HL-60 (cell line): Measurements from ENCODE around the gene EIPR1.
"Not testable (repeated sequence)": the region's sequence is repeated elsewhere in the genome, so short reads cannot be mapped to it uniquely, and the experiment has no call there.

Source experiments
- POLR2AphosphoS5 ChIP-seq: IDR thresholded peaks from 2 replicates; pipeline ENCODE4 v1.6.1; 2012; ENCODE audit warnings: low read depth
- TF ChIP-seq, protein P1 (sequence below): IDR thresholded peaks from one replicate; pipeline ENCODE4 v1.5.1; 2011; ENCODE audit warnings: low read length, control low read depth, inconsistent platforms; ENCODE audit not compliant: insufficient read depth
- TF ChIP-seq, protein P2 (sequence below): IDR thresholded peaks from 2 replicates; pipeline ENCODE4 v1.6.1; 2012; ENCODE audit warnings: low read depth; ENCODE audit not compliant: insufficient replicate concordance

DNA sequence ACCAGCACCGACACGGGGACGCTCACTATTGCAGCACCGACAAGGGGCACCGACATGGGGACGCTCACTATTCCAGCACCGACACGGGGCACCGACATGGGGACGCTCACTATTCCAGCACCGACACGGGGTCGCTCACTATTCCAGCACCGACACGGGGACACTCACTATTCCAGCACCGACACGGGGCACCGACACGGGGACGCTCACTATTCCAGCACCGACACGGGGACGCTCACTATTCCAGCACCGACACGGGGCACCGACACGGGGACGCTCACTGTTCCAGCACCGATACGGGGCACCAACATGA is 196.8 kb downstream of the EIPR1 start:
- TF ChIP-seq, protein P1, sequence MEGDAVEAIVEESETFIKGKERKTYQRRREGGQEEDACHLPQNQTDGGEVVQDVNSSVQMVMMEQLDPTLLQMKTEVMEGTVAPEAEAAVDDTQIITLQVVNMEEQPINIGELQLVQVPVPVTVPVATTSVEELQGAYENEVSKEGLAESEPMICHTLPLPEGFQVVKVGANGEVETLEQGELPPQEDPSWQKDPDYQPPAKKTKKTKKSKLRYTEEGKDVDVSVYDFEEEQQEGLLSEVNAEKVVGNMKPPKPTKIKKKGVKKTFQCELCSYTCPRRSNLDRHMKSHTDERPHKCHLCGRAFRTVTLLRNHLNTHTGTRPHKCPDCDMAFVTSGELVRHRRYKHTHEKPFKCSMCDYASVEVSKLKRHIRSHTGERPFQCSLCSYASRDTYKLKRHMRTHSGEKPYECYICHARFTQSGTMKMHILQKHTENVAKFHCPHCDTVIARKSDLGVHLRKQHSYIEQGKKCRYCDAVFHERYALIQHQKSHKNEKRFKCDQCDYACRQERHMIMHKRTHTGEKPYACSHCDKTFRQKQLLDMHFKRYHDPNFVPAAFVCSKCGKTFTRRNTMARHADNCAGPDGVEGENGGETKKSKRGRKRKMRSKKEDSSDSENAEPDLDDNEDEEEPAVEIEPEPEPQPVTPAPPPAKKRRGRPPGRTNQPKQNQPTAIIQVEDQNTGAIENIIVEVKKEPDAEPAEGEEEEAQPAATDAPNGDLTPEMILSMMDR: not testable (repeated sequence)
- not testable (repeated sequence) for TF ChIP-seq POLR2AphosphoS5
- TF ChIP-seq, protein P2, sequence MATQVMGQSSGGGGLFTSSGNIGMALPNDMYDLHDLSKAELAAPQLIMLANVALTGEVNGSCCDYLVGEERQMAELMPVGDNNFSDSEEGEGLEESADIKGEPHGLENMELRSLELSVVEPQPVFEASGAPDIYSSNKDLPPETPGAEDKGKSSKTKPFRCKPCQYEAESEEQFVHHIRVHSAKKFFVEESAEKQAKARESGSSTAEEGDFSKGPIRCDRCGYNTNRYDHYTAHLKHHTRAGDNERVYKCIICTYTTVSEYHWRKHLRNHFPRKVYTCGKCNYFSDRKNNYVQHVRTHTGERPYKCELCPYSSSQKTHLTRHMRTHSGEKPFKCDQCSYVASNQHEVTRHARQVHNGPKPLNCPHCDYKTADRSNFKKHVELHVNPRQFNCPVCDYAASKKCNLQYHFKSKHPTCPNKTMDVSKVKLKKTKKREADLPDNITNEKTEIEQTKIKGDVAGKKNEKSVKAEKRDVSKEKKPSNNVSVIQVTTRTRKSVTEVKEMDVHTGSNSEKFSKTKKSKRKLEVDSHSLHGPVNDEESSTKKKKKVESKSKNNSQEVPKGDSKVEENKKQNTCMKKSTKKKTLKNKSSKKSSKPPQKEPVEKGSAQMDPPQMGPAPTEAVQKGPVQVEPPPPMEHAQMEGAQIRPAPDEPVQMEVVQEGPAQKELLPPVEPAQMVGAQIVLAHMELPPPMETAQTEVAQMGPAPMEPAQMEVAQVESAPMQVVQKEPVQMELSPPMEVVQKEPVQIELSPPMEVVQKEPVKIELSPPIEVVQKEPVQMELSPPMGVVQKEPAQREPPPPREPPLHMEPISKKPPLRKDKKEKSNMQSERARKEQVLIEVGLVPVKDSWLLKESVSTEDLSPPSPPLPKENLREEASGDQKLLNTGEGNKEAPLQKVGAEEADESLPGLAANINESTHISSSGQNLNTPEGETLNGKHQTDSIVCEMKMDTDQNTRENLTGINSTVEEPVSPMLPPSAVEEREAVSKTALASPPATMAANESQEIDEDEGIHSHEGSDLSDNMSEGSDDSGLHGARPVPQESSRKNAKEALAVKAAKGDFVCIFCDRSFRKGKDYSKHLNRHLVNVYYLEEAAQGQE: not testable (repeated sequence)
